ENCODE measurements around the gene SIAH1. TPM values are rescaled to one million over a fixed set of nuclear protein-coding genes. Genes with fewer than 3 reads are reported as not detected.

The SIAH1 gene
- total RNA-seq, 4 donors from 2014 or later: 20.6 to 37.6 (median 34.4) TPM

GRCh38 chr16:48365601-48366164 lies 19.5 kb downstream of the SIAH1 start:
- WGBS, 2 donors: 4% methylated on average over 13 to 16 of the region's 33 CpGs
- intact Hi-C loops (cut with DNase I; ENCODE audit: low total_unique reads): no loop called here
- TF ChIP-seq POLR2A (IDR thresholded peaks at IDR 0.05) (no peak), CTCF (IDR thresholded peaks at IDR 0.05) (no peak)
- H3K4me3 ChIP-seq (ENCODE audit: low read depth, poor library complexity, severe bottlenecking): peak overlapping the region; percentile 23
- peak; percentile 89 to 97 for DNase-seq (ENCODE audit: low spot score in 2 of 2)

GRCh38 chr16:48365025-48365600 lies 20.1 kb downstream of the SIAH1 start:
- WGBS, 2 donors: 46 to 50% methylated on average over 15 of the region's 15 CpGs
- intact Hi-C loops (cut with DNase I; ENCODE audit: low total_unique reads): no loop called here
- no peak overlapping the region for H3K4me3 ChIP-seq (ENCODE audit: low read depth, poor library complexity, severe bottlenecking)
- no peak for DNase-seq (ENCODE audit: low spot score in 2 of 2)
- no peak for TF ChIP-seq CTCF (IDR thresholded peaks at IDR 0.05)
- TF ChIP-seq POLR2A (IDR thresholded peaks at IDR 0.05): no peak

GRCh38 chr16:48361540-48362144 lies 23.6 kb downstream of the SIAH1 start:
- 92 to 95% methylated on average over 12 of the region's 12 CpGs for WGBS, 2 donors
- H3K4me3 ChIP-seq (ENCODE audit: low read depth, poor library complexity, severe bottlenecking): no peak overlapping the region
- no peak for TF ChIP-seq POLR2A (IDR thresholded peaks at IDR 0.05)
- no peak for TF ChIP-seq CTCF (IDR thresholded peaks at IDR 0.05)
- intact Hi-C loops (cut with DNase I; ENCODE audit: low total_unique reads): no loop called here
- no peak for DNase-seq (ENCODE audit: low spot score in 2 of 2)

- 91 to 95% methylated on average over 3 of the region's 3 CpGs for WGBS, 2 donors
- no peak overlapping the region for H3K4me3 ChIP-seq (ENCODE audit: low read depth, poor library complexity, severe bottlenecking)
- no peak for TF ChIP-seq CTCF (IDR thresholded peaks at IDR 0.05)
- TF ChIP-seq POLR2A (IDR thresholded peaks at IDR 0.05): no peak
- intact Hi-C loops (cut with DNase I; ENCODE audit: low total_unique reads): no loop called here
- DNase-seq (ENCODE audit: low spot score in 2 of 2): no peak
These were observed 24.2 kb downstream of the SIAH1 start for GRCh38 chr16:48361012-48361411.

- DNase-seq (ENCODE audit: low spot score in 2 of 2): no peak
- TF ChIP-seq POLR2A (IDR thresholded peaks at IDR 0.05): no peak
- TF ChIP-seq CTCF (IDR thresholded peaks at IDR 0.05): no peak
- WGBS, 2 donors: 95 to 98% methylated on average over 2 of the region's 2 CpGs
- intact Hi-C loops (cut with DNase I; ENCODE audit: low total_unique reads): no loop called here
- no peak overlapping the region for H3K4me3 ChIP-seq (ENCODE audit: low read depth, poor library complexity, severe bottlenecking)
These were observed 25.2 kb downstream of the SIAH1 start for GRCh38 chr16:48359983-48360382.

Measured in lower leg skin (tissue), 4 donors.